ENCODE data around the gene LIPG. TPM values are rescaled to one million over a fixed set of nuclear protein-coding genes. Genes with fewer than 3 reads are reported as not detected.

Gene LIPG
- total RNA-seq, 1 experiment from 2014 or later, result 57.8 TPM

- POLR2A ChIA-PET, result no interaction called here
- Mint-ChIP-seq H3K4me1 (ENCODE audit: insufficient read depth, unreplicated experiment) (no peaks in the 10 kb centered on the region), H3K4me3 (ENCODE audit: unreplicated experiment) (no peak overlapping the region), H3K36me3 (ENCODE audit: insufficient read depth, unreplicated experiment) (peaks cover 5% of the 10 kb centered on the region), H3K9me3 (ENCODE audit: unreplicated experiment) (no peaks in the 10 kb centered on the region), H3K27ac (ENCODE audit: low read depth, unreplicated experiment) (no peak overlapping the region), H3K27me3 (ENCODE audit: insufficient read depth, unreplicated experiment) (no peaks in the 10 kb centered on the region)
- no TSS peak for BruUV-seq (replicated peaks)
- no peak for TF ChIP-seq CTCF (IDR thresholded peaks at IDR 0.05; ENCODE audit: unreplicated experiment)
- intact Hi-C loops (cut with micrococcal nuclease), result no loop called here
- DNase-seq (ENCODE audit: unreplicated experiment), result no peak
- CTCF ChIA-PET, result interaction anchor here (0.6 to 1.4 kb wide), 3 partner anchors 26 to 94 kb away, joined by 3 to 10 read pairs (median 3); no protein-coding TSS in a partner anchor
Observed at GRCh38 chr18:49585781-49586663, 24.2 kb downstream of the LIPG start.

GRCh38 chr18:49588171-49588570, 26.3 kb downstream of the LIPG start:
- Mint-ChIP-seq H3K27ac (ENCODE audit: low read depth, unreplicated experiment) (no peak overlapping the region), H3K4me1 (ENCODE audit: insufficient read depth, unreplicated experiment) (no peaks in the 10 kb centered on the region), H3K36me3 (ENCODE audit: insufficient read depth, unreplicated experiment) (peaks cover 5% of the 10 kb centered on the region), H3K27me3 (ENCODE audit: insufficient read depth, unreplicated experiment) (no peaks in the 10 kb centered on the region), H3K9me3 (ENCODE audit: unreplicated experiment) (no peaks in the 10 kb centered on the region), H3K4me3 (ENCODE audit: unreplicated experiment) (no peak overlapping the region)
- DNase-seq (ENCODE audit: unreplicated experiment), result no peak
- no TSS peak for BruUV-seq (replicated peaks)
- ChIA-PET POLR2A (no interaction called here), CTCF (interaction anchor here (1.1 kb wide), 1 partner anchor 18 kb away, joined by 4 read pairs; no protein-coding TSS in a partner anchor)
- intact Hi-C loops (cut with micrococcal nuclease), result no loop called here
- no peak for TF ChIP-seq CTCF (IDR thresholded peaks at IDR 0.05; ENCODE audit: unreplicated experiment)

DNA sequence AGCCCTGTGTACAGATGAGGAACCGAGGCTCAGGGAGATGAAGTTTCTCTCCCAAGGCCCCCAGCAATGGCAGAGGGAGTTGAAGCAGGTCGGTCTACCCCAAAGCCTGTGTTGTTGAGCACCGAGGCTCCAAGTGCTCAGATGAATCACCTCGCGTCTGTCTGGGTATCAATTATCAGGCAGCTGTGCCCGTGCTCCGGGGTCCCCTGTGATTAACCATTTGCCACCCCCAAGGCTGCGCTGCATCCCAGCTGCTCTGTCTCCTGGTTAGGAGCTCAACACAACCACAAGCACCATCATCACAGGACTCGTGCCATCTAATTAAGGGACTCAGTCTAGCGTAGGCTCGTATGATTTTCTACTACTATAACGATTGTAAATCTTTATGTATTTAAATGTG, 27.1 kb downstream of the LIPG start:
- intact Hi-C loops (cut with micrococcal nuclease), result no loop called here
- Mint-ChIP-seq H3K36me3 (ENCODE audit: insufficient read depth, unreplicated experiment) (peaks cover 5% of the 10 kb centered on the region), H3K9me3 (ENCODE audit: unreplicated experiment) (no peaks in the 10 kb centered on the region), H3K4me3 (ENCODE audit: unreplicated experiment) (no peak overlapping the region), H3K4me1 (ENCODE audit: insufficient read depth, unreplicated experiment) (no peaks in the 10 kb centered on the region), H3K27ac (ENCODE audit: low read depth, unreplicated experiment) (no peak overlapping the region), H3K27me3 (ENCODE audit: insufficient read depth, unreplicated experiment) (no peaks in the 10 kb centered on the region)
- ChIA-PET POLR2A (no interaction called here), CTCF (no interaction called here)
- TF ChIP-seq CTCF (IDR thresholded peaks at IDR 0.05; ENCODE audit: unreplicated experiment), result no peak
- DNase-seq (ENCODE audit: unreplicated experiment), result no peak
- BruUV-seq (replicated peaks), result no TSS peak

- ChIA-PET CTCF (interaction anchor here (0.6 kb wide), 1 partner anchor 202 kb away, joined by 3 read pairs; no protein-coding TSS in a partner anchor), POLR2A (interaction anchor here (0.6 to 1.2 kb wide), 2 partner anchors 30 to 178 kb away, joined by 3 read pairs; no protein-coding TSS in a partner anchor)
- Mint-ChIP-seq H3K27ac (ENCODE audit: low read depth, unreplicated experiment) (no peak overlapping the region), H3K36me3 (ENCODE audit: insufficient read depth, unreplicated experiment) (peaks cover 12% of the 10 kb centered on the region), H3K27me3 (ENCODE audit: insufficient read depth, unreplicated experiment) (no peaks in the 10 kb centered on the region), H3K9me3 (ENCODE audit: unreplicated experiment) (no peaks in the 10 kb centered on the region), H3K4me3 (ENCODE audit: unreplicated experiment) (no peak overlapping the region), H3K4me1 (ENCODE audit: insufficient read depth, unreplicated experiment) (no peaks in the 10 kb centered on the region)
- intact Hi-C loops (cut with micrococcal nuclease), result no loop called here
- DNase-seq (ENCODE audit: unreplicated experiment), result no peak
- no TSS peak for BruUV-seq (replicated peaks)
- no peak for TF ChIP-seq CTCF (IDR thresholded peaks at IDR 0.05; ENCODE audit: unreplicated experiment)
Observed at GRCh38 chr18:49590608-49591007, 28.8 kb downstream of the LIPG start.
